Liver (tissue), 9 donors: Measurements from ENCODE around the gene ACTN1. TPM values are rescaled to one million over a fixed set of nuclear protein-coding genes. Genes with fewer than 3 reads are reported as not detected.
"Not testable (repeated sequence)": the region's sequence is repeated elsewhere in the genome, so short reads cannot be mapped to it uniquely, and the experiment has no call there.

ENCODE experiments used
- DNase-seq: peaks from one replicate; pipeline ENCODE4 v3.0.0-alpha.2; 2017; ENCODE audit warnings: low spot score
- H3K27ac ChIP-seq, 2 donors: one replicate each; pipeline ENCODE4 v1.7.0; 2013; ENCODE audit warnings: inconsistent platforms in 2 of 2, low read length in 2 of 2, control low read depth in 1 of 2, low read depth in 1 of 2, mild to moderate bottlenecking in 1 of 2
- H3K27me3 ChIP-seq, 4 donors: one replicate each; pipeline versions ENCODE4 v1.6.1 to v1.7.0; 2013; ENCODE audit warnings: low read length in 3 of 4, inconsistent platforms in 1 of 4, mild to moderate bottlenecking in 1 of 4, moderate library complexity in 1 of 4; ENCODE audit not compliant: control insufficient read depth in 4 of 4, insufficient read depth in 4 of 4
- H3K36me3 ChIP-seq, 4 donors: one replicate each; pipeline versions ENCODE4 v1.6.1 to v1.7.0; 2013; ENCODE audit warnings: low read length in 3 of 4, mild to moderate bottlenecking in 3 of 4, low read depth in 1 of 4, moderate library complexity in 1 of 4; ENCODE audit not compliant: control insufficient read depth in 4 of 4, insufficient read depth in 3 of 4
- H3K4me1 ChIP-seq, 4 donors: one replicate each; pipeline versions ENCODE4 v1.6.1 to v1.7.0; 2013; ENCODE audit warnings: low read length in 3 of 4, mild to moderate bottlenecking in 3 of 4, moderate library complexity in 1 of 4; ENCODE audit not compliant: control insufficient read depth in 4 of 4, insufficient read depth in 4 of 4
- H3K4me3 ChIP-seq, 3 donors: one replicate each; pipeline versions ENCODE4 v1.6.1 to v1.7.0; 2013; ENCODE audit warnings: low read length in 3 of 3, control low read depth in 1 of 3, low read depth in 1 of 3, mild to moderate bottlenecking in 1 of 3
- H3K9ac ChIP-seq, 2 donors: one replicate each; pipeline ENCODE4 v1.7.0; 2013; ENCODE audit warnings: low read length in 2 of 2, mild to moderate bottlenecking in 2 of 2, moderate library complexity in 2 of 2, control low read depth in 1 of 2, low read depth in 1 of 2
- H3K9me3 ChIP-seq, 4 donors: one replicate each; pipeline versions ENCODE4 v1.6.1 to v1.7.0; 2013; ENCODE audit warnings: low read length in 3 of 4; ENCODE audit not compliant: control insufficient read depth in 4 of 4
- EGR1 ChIP-seq, 2 donors: IDR thresholded peaks; 2 replicates each; pipeline ENCODE4 v1.6.1; 2016 to 2018; ENCODE audit warnings: antibody characterized with exemption in 2 of 2, low read depth in 2 of 2
- FOXA1 ChIP-seq: IDR thresholded peaks from 2 replicates; pipeline ENCODE4 v1.6.1; 2016; ENCODE audit warnings: antibody characterized with exemption
- FOXA2 ChIP-seq: IDR thresholded peaks from 2 replicates; pipeline ENCODE4 v1.6.1; 2016; ENCODE audit warnings: antibody characterized with exemption
- GABPA ChIP-seq, 2 donors: IDR thresholded peaks in 1 of 2; conservative IDR thresholded peaks in 1 of 2; 2 replicates each; pipeline ENCODE4 v1.6.1; 2016; ENCODE audit warnings: antibody characterized with exemption in 2 of 2, mild to moderate bottlenecking in 1 of 2, moderate library complexity in 1 of 2
- HNF4A ChIP-seq, 2 donors: conservative IDR thresholded peaks; 2 replicates each; pipeline ENCODE4 v1.6.1; 2016; ENCODE audit warnings: antibody characterized with exemption in 2 of 2, mild to moderate bottlenecking in 2 of 2
- HNF4G ChIP-seq: IDR thresholded peaks from 2 replicates; pipeline ENCODE4 v1.6.1; 2016; ENCODE audit warnings: antibody characterized with exemption
- JUND ChIP-seq, 2 donors: IDR thresholded peaks; 2 replicates each; pipeline ENCODE4 v1.6.1; 2016; ENCODE audit warnings: antibody characterized with exemption in 2 of 2
- NR2F2 ChIP-seq: IDR thresholded peaks from 2 replicates; pipeline ENCODE4 v1.6.1; 2016; ENCODE audit warnings: antibody characterized with exemption
- RAD21 ChIP-seq, 2 donors: IDR thresholded peaks; 2 replicates each; pipeline ENCODE4 v1.6.1; 2016; ENCODE audit warnings: antibody characterized with exemption in 2 of 2, mild to moderate bottlenecking in 2 of 2
- RXRA ChIP-seq, 2 donors: IDR thresholded peaks; 2 replicates each; pipeline ENCODE4 v1.6.1; 2017 to 2018; ENCODE audit warnings: antibody characterized with exemption in 2 of 2, mild to moderate bottlenecking in 1 of 2
- SP1 ChIP-seq: IDR thresholded peaks from 2 replicates; pipeline ENCODE4 v1.6.1; 2018; ENCODE audit warnings: antibody characterized with exemption, mild to moderate bottlenecking
- TAF1 ChIP-seq: conservative IDR thresholded peaks from 2 replicates; pipeline ENCODE4 v1.6.1; 2016; ENCODE audit warnings: antibody characterized with exemption, mild to moderate bottlenecking
- YY1 ChIP-seq: IDR thresholded peaks from 2 replicates; pipeline ENCODE4 v1.6.1; 2016; ENCODE audit warnings: antibody characterized with exemption, mild to moderate bottlenecking
- WGBS: extraction: QIAGEN DNeasy Blood & Tissue Kit; methylation state at CpG from one replicate; pipeline ENCODE4 v1.1.7; 2013; 5-methylcytosine and 5-hydroxymethylcytosine counted together
- polyA plus RNA-seq, 2 donors: library from polyadenylated mRNA; stranded (reverse) in 1 of 2; unstranded in 1 of 2; fragments of 200-250 nt in 1 of 2; fragments of >200 nt in 1 of 2; fragmentation: Nextera tagmentation in 1 of 2; extraction: Ambion mirVana in 1 of 2; gene quantifications; one replicate each; pipeline versions ENCODE4 v1.2.1 to v1.2.3, GENCODE V29; 2013 to 2015
- total RNA-seq, 2 donors: library from RNA; depleted of rRNA; stranded (reverse); fragments of >200 nt; gene quantifications; one replicate each; pipeline ENCODE4 v1.2.3, GENCODE V29; 2014
- TF ChIP-seq, protein P1 (sequence below): IDR thresholded peaks from 2 replicates; pipeline ENCODE4 v1.6.1; 2016; ENCODE audit warnings: antibody characterized with exemption
- TF ChIP-seq, protein P2 (sequence below): IDR thresholded peaks from 2 replicates; pipeline ENCODE4 v1.6.1; 2016; ENCODE audit warnings: antibody characterized with exemption, mild to moderate bottlenecking
- TF ChIP-seq, protein P3 (sequence below): IDR thresholded peaks from 2 replicates; pipeline ENCODE4 v1.6.1; 2016; ENCODE audit warnings: antibody characterized with exemption
- TF ChIP-seq, protein P4 (sequence below): IDR thresholded peaks from 2 replicates; pipeline ENCODE4 v1.6.1; 2016; ENCODE audit warnings: antibody characterized with exemption
- TF ChIP-seq, protein P5 (sequence below): fragments of 150-350 bp; IDR thresholded peaks from 2 replicates; pipeline ENCODE4 v1.5.1; 2017; ENCODE audit warnings: improper control_type of control experiment, low read depth, low read length; ENCODE audit not compliant: missing input control
- donor health status: healthy.
- donor health status: healthy.
- donor health status: healthy.
- donor health status: healthy.
- donor health status: healthy.

The ACTN1 gene
- total and polyA plus RNA-seq, 4 donors: 36.2 to 100 (median 63.1) TPM

DNA sequence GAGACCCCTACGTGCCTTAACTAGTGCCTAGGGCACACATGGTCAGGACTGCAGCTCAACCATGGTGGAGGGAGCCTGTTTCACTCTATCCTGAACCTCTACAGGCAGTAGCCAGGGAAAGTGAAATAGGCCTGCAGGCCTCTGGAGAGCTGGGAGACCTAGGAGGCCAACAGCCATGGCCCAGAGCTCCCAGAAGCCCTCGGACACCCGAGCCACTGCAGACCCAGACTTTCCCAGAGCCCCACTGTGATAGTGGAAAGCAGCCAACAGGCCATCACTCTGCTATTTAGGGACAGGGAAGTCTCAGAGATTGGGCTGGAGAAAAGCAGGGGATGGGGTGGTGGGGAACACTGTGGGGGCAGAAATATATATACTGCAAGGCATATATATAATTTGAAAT is 129.7 kb downstream of the ACTN1 start:
- no peak overlapping the region for H3K27ac ChIP-seq
- no peak for DNase-seq
- no peak for TF ChIP-seq HNF4A (conservative IDR thresholded peaks at IDR 0.05)
- TF ChIP-seq, protein P1, sequence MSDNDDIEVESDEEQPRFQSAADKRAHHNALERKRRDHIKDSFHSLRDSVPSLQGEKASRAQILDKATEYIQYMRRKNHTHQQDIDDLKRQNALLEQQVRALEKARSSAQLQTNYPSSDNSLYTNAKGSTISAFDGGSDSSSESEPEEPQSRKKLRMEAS: no peak
- TF ChIP-seq, protein P2, sequence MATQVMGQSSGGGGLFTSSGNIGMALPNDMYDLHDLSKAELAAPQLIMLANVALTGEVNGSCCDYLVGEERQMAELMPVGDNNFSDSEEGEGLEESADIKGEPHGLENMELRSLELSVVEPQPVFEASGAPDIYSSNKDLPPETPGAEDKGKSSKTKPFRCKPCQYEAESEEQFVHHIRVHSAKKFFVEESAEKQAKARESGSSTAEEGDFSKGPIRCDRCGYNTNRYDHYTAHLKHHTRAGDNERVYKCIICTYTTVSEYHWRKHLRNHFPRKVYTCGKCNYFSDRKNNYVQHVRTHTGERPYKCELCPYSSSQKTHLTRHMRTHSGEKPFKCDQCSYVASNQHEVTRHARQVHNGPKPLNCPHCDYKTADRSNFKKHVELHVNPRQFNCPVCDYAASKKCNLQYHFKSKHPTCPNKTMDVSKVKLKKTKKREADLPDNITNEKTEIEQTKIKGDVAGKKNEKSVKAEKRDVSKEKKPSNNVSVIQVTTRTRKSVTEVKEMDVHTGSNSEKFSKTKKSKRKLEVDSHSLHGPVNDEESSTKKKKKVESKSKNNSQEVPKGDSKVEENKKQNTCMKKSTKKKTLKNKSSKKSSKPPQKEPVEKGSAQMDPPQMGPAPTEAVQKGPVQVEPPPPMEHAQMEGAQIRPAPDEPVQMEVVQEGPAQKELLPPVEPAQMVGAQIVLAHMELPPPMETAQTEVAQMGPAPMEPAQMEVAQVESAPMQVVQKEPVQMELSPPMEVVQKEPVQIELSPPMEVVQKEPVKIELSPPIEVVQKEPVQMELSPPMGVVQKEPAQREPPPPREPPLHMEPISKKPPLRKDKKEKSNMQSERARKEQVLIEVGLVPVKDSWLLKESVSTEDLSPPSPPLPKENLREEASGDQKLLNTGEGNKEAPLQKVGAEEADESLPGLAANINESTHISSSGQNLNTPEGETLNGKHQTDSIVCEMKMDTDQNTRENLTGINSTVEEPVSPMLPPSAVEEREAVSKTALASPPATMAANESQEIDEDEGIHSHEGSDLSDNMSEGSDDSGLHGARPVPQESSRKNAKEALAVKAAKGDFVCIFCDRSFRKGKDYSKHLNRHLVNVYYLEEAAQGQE: no peak
- no peak for TF ChIP-seq RAD21 (IDR thresholded peaks at IDR 0.05)
- TF ChIP-seq FOXA2: no peak
- TF ChIP-seq, protein P3, sequence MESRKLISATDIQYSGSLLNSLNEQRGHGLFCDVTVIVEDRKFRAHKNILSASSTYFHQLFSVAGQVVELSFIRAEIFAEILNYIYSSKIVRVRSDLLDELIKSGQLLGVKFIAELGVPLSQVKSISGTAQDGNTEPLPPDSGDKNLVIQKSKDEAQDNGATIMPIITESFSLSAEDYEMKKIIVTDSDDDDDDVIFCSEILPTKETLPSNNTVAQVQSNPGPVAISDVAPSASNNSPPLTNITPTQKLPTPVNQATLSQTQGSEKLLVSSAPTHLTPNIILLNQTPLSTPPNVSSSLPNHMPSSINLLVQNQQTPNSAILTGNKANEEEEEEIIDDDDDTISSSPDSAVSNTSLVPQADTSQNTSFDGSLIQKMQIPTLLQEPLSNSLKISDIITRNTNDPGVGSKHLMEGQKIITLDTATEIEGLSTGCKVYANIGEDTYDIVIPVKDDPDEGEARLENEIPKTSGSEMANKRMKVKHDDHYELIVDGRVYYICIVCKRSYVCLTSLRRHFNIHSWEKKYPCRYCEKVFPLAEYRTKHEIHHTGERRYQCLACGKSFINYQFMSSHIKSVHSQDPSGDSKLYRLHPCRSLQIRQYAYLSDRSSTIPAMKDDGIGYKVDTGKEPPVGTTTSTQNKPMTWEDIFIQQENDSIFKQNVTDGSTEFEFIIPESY: no peak
- TF ChIP-seq YY1: no peak
- no peak for TF ChIP-seq RXRA (IDR thresholded peaks at IDR 0.05)
- TF ChIP-seq HNF4G: no peak
- no peak for TF ChIP-seq JUND (IDR thresholded peaks at IDR 0.05)
- no peak for TF ChIP-seq FOXA1
- TF ChIP-seq NR2F2: no peak
- TF ChIP-seq GABPA (IDR thresholded peaks at IDR 0.05 in 1 of 2, conservative IDR thresholded peaks at IDR 0.05 in 1 of 2): no peak
- TF ChIP-seq, protein P4, sequence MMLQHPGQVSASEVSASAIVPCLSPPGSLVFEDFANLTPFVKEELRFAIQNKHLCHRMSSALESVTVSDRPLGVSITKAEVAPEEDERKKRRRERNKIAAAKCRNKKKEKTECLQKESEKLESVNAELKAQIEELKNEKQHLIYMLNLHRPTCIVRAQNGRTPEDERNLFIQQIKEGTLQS: no peak
- no peak for TF ChIP-seq EGR1 (IDR thresholded peaks at IDR 0.05; ENCODE audit: low read depth in 2 of 2)
- no peak overlapping the region for H3K4me3 ChIP-seq
- H3K27me3 ChIP-seq: no peaks in the 10 kb centered on the region
- no peak overlapping the region for H3K9ac ChIP-seq
- H3K36me3 ChIP-seq: no peaks in the 10 kb centered on the region
- no peaks in the 10 kb centered on the region for H3K9me3 ChIP-seq
- 91% methylated on average over 3 of the region's 3 CpGs for WGBS
- peaks cover 3 to 16% (median 6%) of the 10 kb centered on the region in 4 donors for H3K4me1 ChIP-seq

DNA sequence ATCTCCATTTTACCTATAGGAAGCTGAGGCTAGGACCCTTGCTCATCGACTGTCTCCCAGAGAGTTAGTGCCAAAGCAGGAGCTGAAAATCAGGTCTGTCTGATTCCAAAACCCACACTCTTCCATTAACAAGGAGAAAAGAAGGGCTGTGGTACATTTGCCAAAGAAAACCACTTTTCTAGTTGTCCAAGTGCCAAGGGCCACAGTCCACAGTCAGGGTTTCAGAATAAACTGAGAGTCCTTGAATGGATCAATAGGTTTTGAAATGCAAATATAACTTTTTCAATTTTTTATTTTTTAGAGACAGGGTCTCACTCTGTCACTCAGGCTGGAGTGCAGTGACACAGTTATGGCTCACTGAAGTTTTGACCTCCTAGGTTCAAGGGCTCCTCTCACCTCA is 130.8 kb downstream of the ACTN1 start:
- Histone ChIP-seq H3K9ac (peak overlapping the region in 1 of 2 donors; percentile 39), H3K27ac (peak overlapping the region; percentile 17 to 42), H3K9me3 (no peaks in the 10 kb centered on the region), H3K27me3 (no peaks in the 10 kb centered on the region), H3K36me3 (no peaks in the 10 kb centered on the region), H3K4me3 (no peak overlapping the region), H3K4me1 (peaks cover 3 to 25% (median 10%) of the 10 kb centered on the region in 4 donors)
- 35% methylated on average over 1 of the region's 1 CpG for WGBS
- no peak for DNase-seq
- TF ChIP-seq HNF4A (conservative IDR thresholded peaks at IDR 0.05): peak; percentile 76 to 84
- no peak for TF ChIP-seq NR2F2
- TF ChIP-seq, protein P3: peak; percentile 17
- no peak for TF ChIP-seq TAF1
- TF ChIP-seq HNF4G: peak; percentile 62
- TF ChIP-seq, protein P5, sequence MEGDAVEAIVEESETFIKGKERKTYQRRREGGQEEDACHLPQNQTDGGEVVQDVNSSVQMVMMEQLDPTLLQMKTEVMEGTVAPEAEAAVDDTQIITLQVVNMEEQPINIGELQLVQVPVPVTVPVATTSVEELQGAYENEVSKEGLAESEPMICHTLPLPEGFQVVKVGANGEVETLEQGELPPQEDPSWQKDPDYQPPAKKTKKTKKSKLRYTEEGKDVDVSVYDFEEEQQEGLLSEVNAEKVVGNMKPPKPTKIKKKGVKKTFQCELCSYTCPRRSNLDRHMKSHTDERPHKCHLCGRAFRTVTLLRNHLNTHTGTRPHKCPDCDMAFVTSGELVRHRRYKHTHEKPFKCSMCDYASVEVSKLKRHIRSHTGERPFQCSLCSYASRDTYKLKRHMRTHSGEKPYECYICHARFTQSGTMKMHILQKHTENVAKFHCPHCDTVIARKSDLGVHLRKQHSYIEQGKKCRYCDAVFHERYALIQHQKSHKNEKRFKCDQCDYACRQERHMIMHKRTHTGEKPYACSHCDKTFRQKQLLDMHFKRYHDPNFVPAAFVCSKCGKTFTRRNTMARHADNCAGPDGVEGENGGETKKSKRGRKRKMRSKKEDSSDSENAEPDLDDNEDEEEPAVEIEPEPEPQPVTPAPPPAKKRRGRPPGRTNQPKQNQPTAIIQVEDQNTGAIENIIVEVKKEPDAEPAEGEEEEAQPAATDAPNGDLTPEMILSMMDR: no peak
- peak; percentile 61 for TF ChIP-seq SP1
- peak in 1 of 2 donors; percentile 6 for TF ChIP-seq RXRA (IDR thresholded peaks at IDR 0.05)

DNA sequence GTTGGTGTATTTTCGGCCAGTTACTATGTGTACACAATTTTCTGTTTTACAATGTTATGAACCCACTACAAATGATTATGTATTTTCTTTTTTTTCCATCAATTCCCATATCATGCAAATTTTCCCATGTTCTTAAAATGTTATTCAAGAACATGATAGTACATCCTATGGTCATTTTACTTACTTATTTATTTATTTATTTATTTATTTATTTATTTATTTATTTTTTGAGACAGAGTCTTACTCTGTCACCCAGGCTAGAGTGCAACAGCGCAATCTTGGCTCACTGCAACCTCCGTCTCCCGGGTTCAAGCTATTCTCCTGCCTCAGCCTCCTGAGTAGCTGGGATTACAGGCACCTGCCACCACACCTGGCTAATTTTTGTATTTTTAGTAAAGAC is 131.5 kb downstream of the ACTN1 start:
- DNase-seq, H3K27ac ChIP-seq, H3K27me3 ChIP-seq, H3K9me3 ChIP-seq, H3K36me3 ChIP-seq, H3K4me3 ChIP-seq, H3K9ac ChIP-seq: not testable (repeated sequence)
- WGBS: 70% methylated on average over 4 of the region's 4 CpGs
- H3K4me1 ChIP-seq: peaks cover 5 to 31% (median 11%) of the 10 kb centered on the region in 4 donors
